GM12891 (cell line): ENCODE results near the gene ENOX1.

Experiments
- PAX5 ChIP-seq: IDR thresholded peaks from 2 replicates; pipeline ENCODE4 v1.6.1; 2011; ENCODE audit warnings: low read length, moderate library complexity, mild to moderate bottlenecking; ENCODE audit not compliant: insufficient read depth, severe bottlenecking
- POLR2A ChIP-seq: IDR thresholded peaks from 2 replicates; pipeline ENCODE4 v1.6.1; 2011; ENCODE audit warnings: low read depth, low read length, control low read depth

DNA sequence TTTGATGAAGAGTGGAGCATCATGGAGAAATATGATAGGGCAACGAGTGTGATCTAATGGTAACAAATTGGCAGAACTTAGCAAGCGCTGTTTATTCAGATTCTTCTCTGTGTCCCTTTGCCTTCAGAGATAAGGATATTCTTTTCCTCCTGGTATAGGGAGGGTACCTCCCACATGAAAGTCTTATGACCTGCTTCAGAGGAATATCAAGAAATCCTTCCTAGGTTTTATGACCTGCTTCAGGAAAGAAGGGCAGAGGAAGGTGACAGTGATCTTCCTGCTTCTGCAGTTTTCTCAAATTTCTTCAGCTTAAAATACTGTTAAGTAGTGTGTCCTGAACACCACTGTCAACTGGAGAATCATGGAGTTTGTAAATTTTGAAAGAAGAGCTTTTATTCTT lies 619.0 kb downstream of the ENOX1 start:
- TF ChIP-seq PAX5 (no peak), POLR2A (no peak)
